WTC11 (cell line): ENCODE data around the gene SAP30BP.

Experiments used
- ELF4 ChIP-seq: sonication (generic); formaldehyde crosslinking; IDR thresholded peaks from 2 replicates; pipeline ENCODE4 v1.8.1; 2022; ENCODE audit warnings: low read depth, mild to moderate bottlenecking, moderate library complexity, missing genetic modification reagents
- KAT7 ChIP-seq: sonication (generic); formaldehyde crosslinking; IDR thresholded peaks from 2 replicates; pipeline ENCODE4 v1.8.1; 2023; ENCODE audit warnings: missing genetic modification reagents, mild to moderate bottlenecking, borderline replicate concordance
- RELA ChIP-seq: sonication (generic); formaldehyde crosslinking; IDR thresholded peaks from 2 replicates; pipeline ENCODE4 v1.8.1; 2022; ENCODE audit warnings: missing genetic modification reagents, mild to moderate bottlenecking, borderline replicate concordance
- ZNF263 ChIP-seq: sonication (generic); formaldehyde crosslinking; IDR thresholded peaks from 2 replicates; pipeline ENCODE4 v1.8.1; 2022; ENCODE audit warnings: low read depth, mild to moderate bottlenecking, moderate library complexity, missing genetic modification reagents
- ZNF423 ChIP-seq: fragments of 250-450 bp; sonication (Bioruptor Pico); IDR thresholded peaks from 2 replicates; pipeline ENCODE4 v2.1.2; 2022; ENCODE audit warnings: mild to moderate bottlenecking, moderate library complexity

DNA sequence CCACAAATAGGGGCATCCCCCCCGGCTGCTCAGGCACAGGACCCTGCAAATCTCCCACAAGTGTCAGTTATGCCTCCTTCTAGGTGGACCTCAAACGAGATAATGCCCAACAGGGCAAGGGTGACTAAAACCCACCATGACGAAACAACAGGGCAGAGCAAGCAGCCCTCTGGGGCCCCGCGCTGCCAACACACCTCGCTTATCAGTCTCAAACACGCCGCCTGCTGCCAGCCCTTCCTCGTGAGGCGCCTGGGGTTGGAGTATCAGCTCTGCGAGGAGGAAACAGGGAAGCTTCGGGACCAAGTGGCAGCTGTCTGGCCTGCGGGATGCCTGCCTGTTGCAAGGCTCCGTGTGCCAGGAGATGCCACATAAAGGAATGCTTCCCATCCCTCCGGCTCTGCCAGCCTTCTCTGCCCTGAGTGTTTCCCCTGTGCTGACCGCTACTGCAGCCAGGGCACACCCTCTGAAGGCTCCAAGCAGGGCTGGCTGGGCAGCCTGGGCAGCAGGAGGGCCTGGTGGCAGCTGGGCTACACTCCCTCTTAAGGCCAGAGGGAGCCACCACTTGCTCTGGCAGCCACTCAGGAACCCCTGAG lies 31.4 kb upstream of the SAP30BP start:
- TF ChIP-seq ZNF423 (CRISPR knock-in tag) (no peak), RELA (CRISPR knock-in tag) (no peak), ZNF263 (no peak), ELF4 (CRISPR knock-in tag) (no peak), KAT7 (no peak)
